K562 (cell line): ENCODE results near the gene LRRFIP2. TPM values are rescaled to one million over a fixed set of nuclear protein-coding genes. Genes with fewer than 3 reads are reported as not detected.

ENCODE experiments used
- ATAC-seq: fragments of 200-7000 bp; cut with Tn5 transposase; 3 replicates; pipeline ENCODE4 v1.9.1; 2020; ENCODE audit warnings: moderate library complexity
- BruUV-seq: library from RNA; stranded (reverse); fragments of 400-500 nt; replicated peaks from 2 replicates; lab custom pipeline; 2021; lab: Mats Ljungman, UMichigan
- CTCF ChIA-PET: fragments of 300-600 bp; formaldehyde crosslinking; extraction: SDS; loops from one replicate; lab custom pipeline; 2021; ENCODE audit warnings: low intra/inter-chr PET ratio; lab: Yijun Ruan, JAX
- POLR2A ChIA-PET: fragments of 300-600, 350-650 bp; sonication (Branson Sonifier 250); formaldehyde crosslinking; extraction: SDS; loops from one replicate; lab custom pipeline; 2021; ENCODE audit warnings: antibody characterized with exemption, inconsistent platforms; lab: Yijun Ruan, JAX
- DNase-seq, 4 experiments: peaks; one replicate each; pipeline versions ENCODE4 v3.0.0 to v3.0.0-alpha.2; 2011 to 2018; ENCODE audit warnings: low spot score in 3 of 4, mixed read lengths in 3 of 4; ENCODE audit errors: extremely low read depth in 1 of 4
- FAIRE-seq: peaks from 2 replicates; lab custom pipeline; 2011; peaks lifted over from hg19 to GRCh38; lab: Jason Lieb, UNC
- H2AFZ ChIP-seq: 2 replicates; pipeline ENCODE4 v1.6.0; 2011; ENCODE audit warnings: low read depth, low read length, control low read depth, inconsistent platforms
- H3K27ac ChIP-seq: fragments of 200-600 bp; 3 replicates; pipeline ENCODE4 v1.8.0; 2011; ENCODE audit warnings: low read depth, mild to moderate bottlenecking, control low read depth, inconsistent platforms, low read length, moderate library complexity, mixed read lengths; ENCODE audit errors: extremely low read depth
- H3K27me3 ChIP-seq, 2 experiments: fragments of 300-600 bp in 1 of 2; 2 replicates in 1 of 2; 3 replicates in 1 of 2; pipeline versions ENCODE4 v1.6.0 to v1.8.0; 2011; ENCODE audit warnings: inconsistent platforms in 2 of 2, low read length in 2 of 2, mild to moderate bottlenecking in 1 of 2, mixed read lengths in 1 of 2, moderate library complexity in 1 of 2; ENCODE audit not compliant: control insufficient read depth in 2 of 2, insufficient read depth in 2 of 2
- H3K36me3 ChIP-seq: fragments of 300-600 bp; 3 replicates; pipeline ENCODE4 v1.8.0; 2011; ENCODE audit warnings: mild to moderate bottlenecking, low read length, inconsistent platforms; ENCODE audit not compliant: control insufficient read depth, insufficient read depth
- H3K4me1 ChIP-seq, 2 experiments: fragments of 200-600 bp in 1 of 2; replicated peaks in 1 of 2; 2 replicates in 1 of 2; 3 replicates in 1 of 2; pipeline versions ENCODE4 v1.5.1 to v1.8.0; 2011; ENCODE audit warnings: inconsistent platforms in 2 of 2, low read length in 2 of 2, mild to moderate bottlenecking in 1 of 2, mixed read lengths in 1 of 2, moderate library complexity in 1 of 2; ENCODE audit not compliant: control insufficient read depth in 2 of 2, insufficient read depth in 2 of 2
- H3K4me2 ChIP-seq: 2 replicates; pipeline ENCODE4 v1.6.1; 2011; ENCODE audit warnings: low read length, control low read depth, inconsistent platforms, mixed read lengths; ENCODE audit not compliant: insufficient read depth
- H3K4me3 ChIP-seq: fragments of 200-600 bp; sonication (generic), shearing (Covaris generic); 2 replicates; pipeline ENCODE4 v1.5.1; 2016; ENCODE audit warnings: control low read depth, inconsistent platforms
- H3K79me2 ChIP-seq: fragments of 200-600 bp; 3 replicates; pipeline ENCODE4 v1.8.0; 2011; ENCODE audit warnings: low read length, inconsistent platforms; ENCODE audit not compliant: control insufficient read depth, insufficient read depth
- H3K9ac ChIP-seq, 2 experiments: 2 replicates each; pipeline versions ENCODE4 v1.6.0 to v1.6.1; 2011; ENCODE audit warnings: low read depth in 2 of 2, low read length in 2 of 2, control low read depth in 1 of 2, inconsistent platforms in 1 of 2, mild to moderate bottlenecking in 1 of 2, mixed read lengths in 1 of 2; ENCODE audit not compliant: insufficient read depth in 1 of 2
- H3K9me1 ChIP-seq: one replicate; pipeline ENCODE4 v1.6.0; 2011; ENCODE audit warnings: inconsistent platforms, mild to moderate bottlenecking, low read length, moderate library complexity; ENCODE audit not compliant: control insufficient read depth, insufficient read depth
- H3K9me3 ChIP-seq: replicated peaks from 2 replicates; pipeline ENCODE4 v1.5.1; 2011; ENCODE audit warnings: low read depth, low read length, inconsistent platforms; ENCODE audit not compliant: control insufficient read depth, insufficient read depth
- H4K20me1 ChIP-seq: replicated peaks from 2 replicates; pipeline ENCODE4 v1.6.1; 2011; ENCODE audit warnings: low read length, inconsistent platforms, mixed read lengths; ENCODE audit not compliant: control insufficient read depth, insufficient read depth
- CBX3 ChIP-seq, 2 experiments: IDR thresholded peaks; 1 replicate in 1 of 2; 2 replicates in 1 of 2; pipeline ENCODE4 v1.6.1; 2012; ENCODE audit warnings: inconsistent platforms in 2 of 2, low read length in 2 of 2, borderline replicate concordance in 1 of 2, control low read depth in 1 of 2
- ERF ChIP-seq: fragments of 450-650 bp; formaldehyde crosslinking; IDR thresholded peaks from 2 replicates; pipeline ENCODE4 v1.4.0; 2020; ENCODE audit warnings: mild to moderate bottlenecking, mixed read lengths
- RREB1 ChIP-seq: fragments of 250-450 bp; sonication (Bioruptor Pico); IDR thresholded peaks from 2 replicates; pipeline ENCODE4 v1.4.0; 2020
- WGBS: fragments of 100-300 bp; shearing (Covaris generic); methylation state at CpG from one replicate; pipeline ENCODE4 v1.1.6; 2016; ENCODE audit warnings: low coverage, mixed read lengths; ENCODE audit not compliant: insufficient coverage; ENCODE audit errors: missing lambda C conversion rate; 5-methylcytosine and 5-hydroxymethylcytosine counted together
- in situ Hi-C: fragments of 300-500 bp; cut with MboI; formaldehyde crosslinking; loops from 4 replicates; pipeline ENCODE4 v1.15.0; 2018; ENCODE audit warnings: inconsistent platforms, mixed read lengths
- intact Hi-C: fragments of 100-400 bp; cut with micrococcal nuclease; formaldehyde crosslinking; loops from 2 replicates; pipeline ENCODE4 v1.14.2; 2022
- polyA plus RNA-seq, 8 experiments: library from polyadenylated mRNA; depleted of rRNA in 4 of 8; stranded (reverse) in 5 of 8; unstranded in 3 of 8; fragments of >200 nt; fragmentation: Nextera tagmentation in 2 of 8; fragmentation: Illumina TruSeq in 1 of 8; extraction: Ambion mirVana in 2 of 8; extraction: Trizol in 1 of 8; gene quantifications; 2 replicates each; pipeline versions ENCODE4 v1.2.1 to v1.2.3, GENCODE V29; 2011 to 2014; ENCODE audit warnings: inconsistent platforms in 1 of 8, missing spikeins in 1 of 8
- total RNA-seq, 7 experiments: library from RNA; depleted of rRNA in 6 of 7; stranded (reverse); fragments of >200 nt in 6 of 7; fragmentation: Illumina TruSeq in 2 of 7; extraction: Trizol in 2 of 7; gene quantifications; 2 replicates each; pipeline versions ENCODE4 v1.2.1 to v1.2.3, GENCODE V29; 2011 to 2021; ENCODE audit warnings: low replicate concordance in 1 of 7
- TF ChIP-seq, protein P1 (sequence below): sonication (generic); formaldehyde crosslinking; IDR thresholded peaks from 2 replicates; pipeline ENCODE4 v1.8.1; 2022; ENCODE audit warnings: missing genetic modification reagents

Gene LRRFIP2
- total and polyA plus RNA-seq, 9 of the 15 experiments (the other 6 are each of a cell fraction or from before 2014, with no cell fraction given): 9.9 to 53.9 (median 42.7) TPM

DNA sequence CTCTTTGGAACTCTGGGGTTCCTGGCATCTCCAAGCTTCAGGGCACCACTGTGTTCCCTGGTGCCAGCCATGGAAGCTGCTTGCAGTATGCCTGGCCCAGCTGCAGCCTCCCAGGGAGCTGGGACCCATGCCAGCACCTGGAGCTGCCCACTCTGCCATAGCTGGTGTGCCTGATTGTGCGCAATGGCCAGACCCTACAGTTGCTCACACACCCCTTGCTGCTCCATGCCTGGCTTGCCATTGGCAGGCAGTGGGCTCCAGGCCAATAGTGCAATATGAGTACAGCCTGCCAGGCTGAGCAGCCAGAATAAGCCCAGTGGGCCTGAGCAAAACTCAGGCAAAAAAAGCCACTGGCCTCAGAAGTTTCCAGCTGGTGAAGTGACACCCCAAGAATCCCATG lies 43.8 kb upstream of the LRRFIP2 start:
- no peak overlapping the region for H3K9ac ChIP-seq
- no TSS peak for BruUV-seq
- H3K79me2 ChIP-seq: no peaks in the 10 kb centered on the region
- no peak overlapping the region for H2AFZ ChIP-seq
- no peaks in the 10 kb centered on the region for H4K20me1 ChIP-seq
- DNase-seq (no peak), FAIRE-seq (no peak), ATAC-seq (no peak)
- no peaks in the 10 kb centered on the region for H3K9me1 ChIP-seq
- ChIA-PET CTCF (interaction anchor here (0.6 kb wide), 1 partner anchor 560 kb away, joined by 3 read pairs; no protein-coding TSS in a partner anchor), POLR2A (interaction anchor here (1.0 to 1.8 kb wide), 2 partner anchors 9 to 16 kb away, joined by 5 to 10 read pairs; no protein-coding TSS in a partner anchor)
- no peak overlapping the region for H3K4me3 ChIP-seq
- peaks cover 7% of the 10 kb centered on the region; the same call in 1 of the 2 replicates for H3K9me3 ChIP-seq
- peaks cover 3 to 8% of the 10 kb centered on the region in 2 experiments; a peak in 4 of 5 replicates for H3K4me1 ChIP-seq
- TF ChIP-seq, protein P1, sequence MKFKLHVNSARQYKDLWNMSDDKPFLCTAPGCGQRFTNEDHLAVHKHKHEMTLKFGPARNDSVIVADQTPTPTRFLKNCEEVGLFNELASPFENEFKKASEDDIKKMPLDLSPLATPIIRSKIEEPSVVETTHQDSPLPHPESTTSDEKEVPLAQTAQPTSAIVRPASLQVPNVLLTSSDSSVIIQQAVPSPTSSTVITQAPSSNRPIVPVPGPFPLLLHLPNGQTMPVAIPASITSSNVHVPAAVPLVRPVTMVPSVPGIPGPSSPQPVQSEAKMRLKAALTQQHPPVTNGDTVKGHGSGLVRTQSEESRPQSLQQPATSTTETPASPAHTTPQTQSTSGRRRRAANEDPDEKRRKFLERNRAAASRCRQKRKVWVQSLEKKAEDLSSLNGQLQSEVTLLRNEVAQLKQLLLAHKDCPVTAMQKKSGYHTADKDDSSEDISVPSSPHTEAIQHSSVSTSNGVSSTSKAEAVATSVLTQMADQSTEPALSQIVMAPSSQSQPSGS (CRISPR knock-in tag): no peak
- TF ChIP-seq RREB1: no peak
- no peak for TF ChIP-seq ERF (CRISPR knock-in tag)
- TF ChIP-seq CBX3 (IDR thresholded peaks at IDR 0.05; ENCODE audit: borderline replicate concordance in 1 of 2, low read length in 2 of 2): peak in 1 of 2 experiments; percentile 6; a peak in 1 of 3 replicates
- intact Hi-C loops (loop anchor here (10.0 kb wide), 1 partner anchor 403 kb away; no protein-coding TSS in a partner anchor), in situ Hi-C loops (loop anchor here (10.0 kb wide), 1 partner anchor 483 kb away; no protein-coding TSS in a partner anchor)
- no peaks in the 10 kb centered on the region for H3K36me3 ChIP-seq
- 63% methylated on average over 1 of the region's 1 CpG for whole genome bisulfite sequencing
- no peak overlapping the region for H3K4me2 ChIP-seq
- H3K27ac ChIP-seq: no peak overlapping the region
- no peaks in the 10 kb centered on the region for H3K27me3 ChIP-seq
